K562 (cell line): ENCODE measurements around the gene MRPS5. TPM values are rescaled to one million over a fixed set of nuclear protein-coding genes. Genes with fewer than 3 reads are reported as not detected.

Source experiments
- ATAC-seq: fragments of 200-7000 bp; cut with Tn5 transposase; 3 replicates; pipeline ENCODE4 v1.9.1; 2020; ENCODE audit warnings: moderate library complexity
- BruUV-seq: library from RNA; stranded (reverse); fragments of 400-500 nt; replicated peaks from 2 replicates; lab custom pipeline; 2021; lab: Mats Ljungman, UMichigan
- CTCF ChIA-PET: fragments of 300-600 bp; formaldehyde crosslinking; extraction: SDS; loops from one replicate; lab custom pipeline; 2021; ENCODE audit warnings: low intra/inter-chr PET ratio; lab: Yijun Ruan, JAX
- POLR2A ChIA-PET: fragments of 300-600, 350-650 bp; sonication (Branson Sonifier 250); formaldehyde crosslinking; extraction: SDS; loops from one replicate; lab custom pipeline; 2021; ENCODE audit warnings: antibody characterized with exemption, inconsistent platforms; lab: Yijun Ruan, JAX
- DNase-seq, 4 experiments: peaks; one replicate each; pipeline versions ENCODE4 v3.0.0 to v3.0.0-alpha.2; 2011 to 2018; ENCODE audit warnings: low spot score in 3 of 4, mixed read lengths in 3 of 4; ENCODE audit errors: extremely low read depth in 1 of 4
- FAIRE-seq: peaks from 2 replicates; lab custom pipeline; 2011; peaks lifted over from hg19 to GRCh38; lab: Jason Lieb, UNC
- H2AFZ ChIP-seq: 2 replicates; pipeline ENCODE4 v1.6.0; 2011; ENCODE audit warnings: low read depth, low read length, control low read depth, inconsistent platforms
- H3K27ac ChIP-seq: fragments of 200-600 bp; 3 replicates; pipeline ENCODE4 v1.8.0; 2011; ENCODE audit warnings: low read depth, mild to moderate bottlenecking, control low read depth, inconsistent platforms, low read length, moderate library complexity, mixed read lengths; ENCODE audit errors: extremely low read depth
- H3K27me3 ChIP-seq, 2 experiments: fragments of 300-600 bp in 1 of 2; 2 replicates in 1 of 2; 3 replicates in 1 of 2; pipeline versions ENCODE4 v1.6.0 to v1.8.0; 2011; ENCODE audit warnings: inconsistent platforms in 2 of 2, low read length in 2 of 2, mild to moderate bottlenecking in 1 of 2, mixed read lengths in 1 of 2, moderate library complexity in 1 of 2; ENCODE audit not compliant: control insufficient read depth in 2 of 2, insufficient read depth in 2 of 2
- H3K36me3 ChIP-seq: fragments of 300-600 bp; 3 replicates; pipeline ENCODE4 v1.8.0; 2011; ENCODE audit warnings: mild to moderate bottlenecking, low read length, inconsistent platforms; ENCODE audit not compliant: control insufficient read depth, insufficient read depth
- H3K4me1 ChIP-seq, 2 experiments: fragments of 200-600 bp in 1 of 2; replicated peaks in 1 of 2; 2 replicates in 1 of 2; 3 replicates in 1 of 2; pipeline versions ENCODE4 v1.5.1 to v1.8.0; 2011; ENCODE audit warnings: inconsistent platforms in 2 of 2, low read length in 2 of 2, mild to moderate bottlenecking in 1 of 2, mixed read lengths in 1 of 2, moderate library complexity in 1 of 2; ENCODE audit not compliant: control insufficient read depth in 2 of 2, insufficient read depth in 2 of 2
- H3K4me2 ChIP-seq: 2 replicates; pipeline ENCODE4 v1.6.1; 2011; ENCODE audit warnings: low read length, control low read depth, inconsistent platforms, mixed read lengths; ENCODE audit not compliant: insufficient read depth
- H3K4me3 ChIP-seq: fragments of 200-600 bp; sonication (generic), shearing (Covaris generic); 2 replicates; pipeline ENCODE4 v1.5.1; 2016; ENCODE audit warnings: control low read depth, inconsistent platforms
- H3K79me2 ChIP-seq: fragments of 200-600 bp; 3 replicates; pipeline ENCODE4 v1.8.0; 2011; ENCODE audit warnings: low read length, inconsistent platforms; ENCODE audit not compliant: control insufficient read depth, insufficient read depth
- H3K9ac ChIP-seq, 2 experiments: 2 replicates each; pipeline versions ENCODE4 v1.6.0 to v1.6.1; 2011; ENCODE audit warnings: low read depth in 2 of 2, low read length in 2 of 2, control low read depth in 1 of 2, inconsistent platforms in 1 of 2, mild to moderate bottlenecking in 1 of 2, mixed read lengths in 1 of 2; ENCODE audit not compliant: insufficient read depth in 1 of 2
- H3K9me1 ChIP-seq: one replicate; pipeline ENCODE4 v1.6.0; 2011; ENCODE audit warnings: inconsistent platforms, mild to moderate bottlenecking, low read length, moderate library complexity; ENCODE audit not compliant: control insufficient read depth, insufficient read depth
- H3K9me3 ChIP-seq: replicated peaks from 2 replicates; pipeline ENCODE4 v1.5.1; 2011; ENCODE audit warnings: low read depth, low read length, inconsistent platforms; ENCODE audit not compliant: control insufficient read depth, insufficient read depth
- H4K20me1 ChIP-seq: replicated peaks from 2 replicates; pipeline ENCODE4 v1.6.1; 2011; ENCODE audit warnings: low read length, inconsistent platforms, mixed read lengths; ENCODE audit not compliant: control insufficient read depth, insufficient read depth
- ATF7 ChIP-seq: fragments of 450-650 bp; IDR thresholded peaks from 2 replicates; pipeline ENCODE4 v1.7.1; 2014; ENCODE audit warnings: mild to moderate bottlenecking, moderate library complexity
- CBX8 ChIP-seq: fragments of 200-600 bp; sonication (generic); IDR thresholded peaks from 2 replicates; pipeline ENCODE4 v1.6.1; 2012; ENCODE audit warnings: borderline replicate concordance, mixed run types, low read depth, mild to moderate bottlenecking, moderate library complexity, mixed read lengths, low read length, control low read depth, inconsistent platforms; ENCODE audit not compliant: poor library complexity, severe bottlenecking; ENCODE audit errors: extremely low read depth
- DPF2 ChIP-seq: fragments of 450-650 bp; IDR thresholded peaks from 2 replicates; pipeline ENCODE4 v1.6.1; 2016
- E2F6 ChIP-seq, 2 experiments: IDR thresholded peaks; 2 replicates each; pipeline ENCODE4 v1.6.1; 2011; ENCODE audit warnings: borderline replicate concordance in 1 of 2, control low read depth in 1 of 2, low read depth in 1 of 2, low read length in 1 of 2, mild to moderate bottlenecking in 1 of 2, mixed read lengths in 1 of 2, moderate library complexity in 1 of 2; ENCODE audit not compliant: insufficient read depth in 1 of 2, insufficient read length in 1 of 2, poor library complexity in 1 of 2, severe bottlenecking in 1 of 2; ENCODE audit errors: extremely low read depth in 1 of 2
- FOXA3 ChIP-seq, 2 experiments: fragments of 450-650 bp in 1 of 2; sonication (generic) in 1 of 2; formaldehyde crosslinking; IDR thresholded peaks in 1 of 2; conservative IDR thresholded peaks in 1 of 2; 2 replicates each; pipeline versions ENCODE4 v1.4.0 to v1.8.0; 2020 to 2022; ENCODE audit warnings: mild to moderate bottlenecking in 2 of 2, missing genetic modification reagents in 1 of 2
- FOXJ3 ChIP-seq: sonication (generic); formaldehyde crosslinking; IDR thresholded peaks from 2 replicates; pipeline ENCODE4 v1.4.0; 2020; ENCODE audit warnings: mild to moderate bottlenecking, missing genetic modification reagents
- KDM2B ChIP-seq: fragments of 250-450 bp; sonication (Bioruptor Pico); IDR thresholded peaks from 2 replicates; pipeline ENCODE4 v1.8.0; 2021; ENCODE audit warnings: mild to moderate bottlenecking, moderate library complexity
- NCOR1 ChIP-seq: fragments of 450-650 bp; IDR thresholded peaks from 2 replicates; pipeline ENCODE4 v1.6.1; 2016; ENCODE audit warnings: mild to moderate bottlenecking, moderate library complexity
- NFIC ChIP-seq: fragments of 450-650 bp; IDR thresholded peaks from 2 replicates; pipeline ENCODE4 v1.6.1; 2017; ENCODE audit warnings: mild to moderate bottlenecking, inconsistent platforms
- NR3C1 ChIP-seq: sonication (generic); formaldehyde crosslinking; IDR thresholded peaks from 2 replicates; pipeline ENCODE4 v1.8.1; 2022; ENCODE audit warnings: missing genetic modification reagents
- PRMT5 ChIP-seq: sonication (generic); formaldehyde crosslinking; IDR thresholded peaks from 2 replicates; pipeline ENCODE4 v1.5.0; 2020; ENCODE audit warnings: missing genetic modification reagents
- RFX1 ChIP-seq: fragments of 450-650 bp; IDR thresholded peaks from 2 replicates; pipeline ENCODE4 v1.6.1; 2016; ENCODE audit warnings: mild to moderate bottlenecking, moderate library complexity
- TAF1 ChIP-seq: IDR thresholded peaks from 2 replicates; pipeline ENCODE4 v1.6.1; 2011; ENCODE audit warnings: mild to moderate bottlenecking, low read length, moderate library complexity; ENCODE audit not compliant: insufficient read depth, control insufficient read depth, severe bottlenecking; ENCODE audit errors: extremely low read depth
- TCF3 ChIP-seq: sonication (generic); formaldehyde crosslinking; IDR thresholded peaks from 2 replicates; pipeline ENCODE4 v1.4.0; 2020; ENCODE audit warnings: mild to moderate bottlenecking, missing genetic modification reagents
- ZNF143 ChIP-seq: sonication (generic); formaldehyde crosslinking; IDR thresholded peaks from 2 replicates; pipeline ENCODE4 v1.9.0; 2022; ENCODE audit warnings: mild to moderate bottlenecking, missing genetic modification reagents
- ZNF778 ChIP-seq: fragments of 450-650 bp; formaldehyde crosslinking; IDR thresholded peaks from 2 replicates; pipeline ENCODE4 v1.4.0; 2020; ENCODE audit warnings: mild to moderate bottlenecking, moderate library complexity
- WGBS: fragments of 100-300 bp; shearing (Covaris generic); methylation state at CpG from one replicate; pipeline ENCODE4 v1.1.6; 2016; ENCODE audit warnings: low coverage, mixed read lengths; ENCODE audit not compliant: insufficient coverage; ENCODE audit errors: missing lambda C conversion rate; 5-methylcytosine and 5-hydroxymethylcytosine counted together
- in situ Hi-C: fragments of 300-500 bp; cut with MboI; formaldehyde crosslinking; loops from 4 replicates; pipeline ENCODE4 v1.15.0; 2018; ENCODE audit warnings: inconsistent platforms, mixed read lengths
- intact Hi-C: fragments of 100-400 bp; cut with micrococcal nuclease; formaldehyde crosslinking; loops from 2 replicates; pipeline ENCODE4 v1.14.2; 2022
- polyA plus RNA-seq, 8 experiments: library from polyadenylated mRNA; depleted of rRNA in 4 of 8; stranded (reverse) in 5 of 8; unstranded in 3 of 8; fragments of >200 nt; fragmentation: Nextera tagmentation in 2 of 8; fragmentation: Illumina TruSeq in 1 of 8; extraction: Ambion mirVana in 2 of 8; extraction: Trizol in 1 of 8; gene quantifications; 2 replicates each; pipeline versions ENCODE4 v1.2.1 to v1.2.3, GENCODE V29; 2011 to 2014; ENCODE audit warnings: inconsistent platforms in 1 of 8, missing spikeins in 1 of 8
- total RNA-seq, 7 experiments: library from RNA; depleted of rRNA in 6 of 7; stranded (reverse); fragments of >200 nt in 6 of 7; fragmentation: Illumina TruSeq in 2 of 7; extraction: Trizol in 2 of 7; gene quantifications; 2 replicates each; pipeline versions ENCODE4 v1.2.1 to v1.2.3, GENCODE V29; 2011 to 2021; ENCODE audit warnings: low replicate concordance in 1 of 7
- TF ChIP-seq, protein P1 (sequence below): sonication (generic); formaldehyde crosslinking; IDR thresholded peaks from 2 replicates; pipeline ENCODE4 v1.8.0; 2022; ENCODE audit warnings: missing genetic modification reagents, mild to moderate bottlenecking, borderline replicate concordance

The MRPS5 gene
- total and polyA plus RNA-seq, 9 of the 15 experiments (the other 6 are each of a cell fraction or from before 2014, with no cell fraction given): 85.0 to 162 (median 118) TPM

DNA sequence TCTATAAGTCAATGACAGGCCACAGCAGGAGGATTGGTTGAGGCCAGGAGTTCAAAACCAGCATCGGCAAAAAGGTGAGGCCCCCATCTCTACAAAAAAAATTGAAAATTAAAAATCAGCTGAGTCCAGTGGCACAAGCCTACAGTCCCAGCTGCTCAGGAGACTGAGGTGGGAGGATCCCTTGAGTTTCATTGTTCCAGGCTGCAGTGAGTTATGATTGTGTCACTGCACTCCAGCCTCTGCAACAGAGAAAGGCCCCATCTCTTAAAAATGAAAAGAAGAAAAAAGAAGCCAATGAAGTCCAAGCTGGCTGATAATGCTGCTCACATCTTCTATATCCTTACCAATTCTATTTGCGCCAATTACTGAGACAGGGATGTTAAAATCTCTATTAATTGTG lies 39.1 kb downstream of the MRPS5 start:
- Histone ChIP-seq H2AFZ (no peak overlapping the region), H3K4me1 (no peaks in the 10 kb centered on the region; a peak in 1 of 5 replicates)
- BruUV-seq: no TSS peak
- ATAC-seq: no peak
- CTCF ChIA-PET: no interaction called here
- TF ChIP-seq DPF2 (no peak), TAF1 (no peak), CBX8 (no peak), FOXJ3 (CRISPR knock-in tag) (no peak), NFIC (no peak), FOXA3 (CRISPR knock-in tag; conservative IDR thresholded peaks at IDR 0.05 in 1 of 2, IDR thresholded peaks at IDR 0.05 in 1 of 2) (no peak), TCF3 (no peak), ZNF778 (no peak), E2F6 (IDR thresholded peaks at IDR 0.05; ENCODE audit: borderline replicate concordance in 1 of 2, extremely low read depth in 1 of 2, insufficient read depth in 1 of 2, insufficient read length in 1 of 2, low read depth in 1 of 2, low read length in 1 of 2, poor library complexity in 1 of 2, severe bottlenecking in 1 of 2) (no peak), KDM2B (CRISPR knock-in tag) (no peak), RFX1 (no peak), NCOR1 (no peak), ZNF143 (CRISPR knock-in tag) (no peak), PRMT5 (CRISPR knock-in tag) (no peak), ATF7 (no peak), NR3C1 (CRISPR knock-in tag) (no peak)
- TF ChIP-seq, protein P1, sequence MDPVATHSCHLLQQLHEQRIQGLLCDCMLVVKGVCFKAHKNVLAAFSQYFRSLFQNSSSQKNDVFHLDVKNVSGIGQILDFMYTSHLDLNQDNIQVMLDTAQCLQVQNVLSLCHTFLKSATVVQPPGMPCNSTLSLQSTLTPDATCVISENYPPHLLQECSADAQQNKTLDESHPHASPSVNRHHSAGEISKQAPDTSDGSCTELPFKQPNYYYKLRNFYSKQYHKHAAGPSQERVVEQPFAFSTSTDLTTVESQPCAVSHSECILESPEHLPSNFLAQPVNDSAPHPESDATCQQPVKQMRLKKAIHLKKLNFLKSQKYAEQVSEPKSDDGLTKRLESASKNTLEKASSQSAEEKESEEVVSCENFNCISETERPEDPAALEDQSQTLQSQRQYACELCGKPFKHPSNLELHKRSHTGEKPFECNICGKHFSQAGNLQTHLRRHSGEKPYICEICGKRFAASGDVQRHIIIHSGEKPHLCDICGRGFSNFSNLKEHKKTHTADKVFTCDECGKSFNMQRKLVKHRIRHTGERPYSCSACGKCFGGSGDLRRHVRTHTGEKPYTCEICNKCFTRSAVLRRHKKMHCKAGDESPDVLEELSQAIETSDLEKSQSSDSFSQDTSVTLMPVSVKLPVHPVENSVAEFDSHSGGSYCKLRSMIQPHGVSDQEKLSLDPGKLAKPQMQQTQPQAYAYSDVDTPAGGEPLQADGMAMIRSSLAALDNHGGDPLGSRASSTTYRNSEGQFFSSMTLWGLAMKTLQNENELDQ (CRISPR knock-in tag): no peak
- TF ChIP-seq, all 486 proteins: peak for 0
- Histone ChIP-seq H3K4me2 (no peak overlapping the region), H4K20me1 (no peaks in the 10 kb centered on the region), H3K9me1 (no peaks in the 10 kb centered on the region), H3K9ac (no peak overlapping the region), H3K79me2 (no peaks in the 10 kb centered on the region), H3K27ac (no peak overlapping the region), H3K9me3 (no peaks in the 10 kb centered on the region), H3K36me3 (peaks cover 23% of the 10 kb centered on the region), H3K27me3 (peaks cover 7 to 17% of the 10 kb centered on the region in 2 experiments; a peak in 3 of 5 replicates), H3K4me3 (no peak overlapping the region)
- 61% methylated on average over 2 of the region's 2 CpGs for WGBS
- intact Hi-C loops (no loop called here), in situ Hi-C loops (no loop called here)
- DNase-seq: no peak
- FAIRE-seq: no peak
- POLR2A ChIA-PET: no interaction called here
